Loucy (cell line): Measurements from ENCODE around the gene RUNX1.

Experiments used
- H2AFZ ChIP-seq: fragments of 200-600 bp; sonication (generic); 2 replicates; pipeline ENCODE4 v1.6.0; 2016; ENCODE audit warnings: antibody characterized with exemption, mild to moderate bottlenecking, low read length, moderate library complexity
- H3F3A ChIP-seq: fragments of 200-600 bp; 2 replicates; pipeline ENCODE4 v1.6.0; 2016; ENCODE audit warnings: antibody characterized with exemption, low read depth, mild to moderate bottlenecking
- H3K27me3 ChIP-seq: fragments of 200-600 bp; sonication (generic); 2 replicates; pipeline ENCODE4 v1.6.1; 2014; ENCODE audit warnings: low read length, mild to moderate bottlenecking; ENCODE audit not compliant: insufficient read depth, poor library complexity, severe bottlenecking
- H3K36me3 ChIP-seq: fragments of 200-600 bp; sonication (generic); 2 replicates; pipeline ENCODE4 v1.6.1; 2016; ENCODE audit warnings: low read length; ENCODE audit not compliant: insufficient read depth
- H3K4me1 ChIP-seq: fragments of 200-600 bp; sonication (generic); 2 replicates; pipeline ENCODE4 v1.5.1; 2014; ENCODE audit warnings: low read length, mild to moderate bottlenecking; ENCODE audit not compliant: insufficient read depth, poor library complexity, severe bottlenecking
- H3K4me2 ChIP-seq: fragments of 200-600 bp; sonication (generic); 2 replicates; pipeline ENCODE4 v1.6.0; 2014; ENCODE audit warnings: antibody characterized with exemption, low read length, low read depth, mild to moderate bottlenecking; ENCODE audit not compliant: poor library complexity, severe bottlenecking
- H3K4me3 ChIP-seq: fragments of 200-600 bp; sonication (generic); 2 replicates; pipeline ENCODE4 v1.5.1; 2014; ENCODE audit warnings: low read length, mild to moderate bottlenecking, mixed read lengths; ENCODE audit not compliant: poor library complexity, severe bottlenecking
- H3K79me2 ChIP-seq: fragments of 200-600 bp; sonication (generic); 2 replicates; pipeline ENCODE4 v1.6.1; 2014; ENCODE audit warnings: low read length; ENCODE audit not compliant: insufficient read depth
- H3K9ac ChIP-seq: fragments of 200-600 bp; sonication (generic); 2 replicates; pipeline ENCODE4 v1.6.0; 2014; ENCODE audit warnings: mild to moderate bottlenecking, low read depth, low read length, moderate library complexity; ENCODE audit not compliant: poor library complexity, severe bottlenecking
- H3K9me2 ChIP-seq: fragments of 200-600 bp; sonication (generic); replicated peaks from 2 replicates; pipeline ENCODE4 v1.6.1; 2016; ENCODE audit warnings: low read depth, low read length, mixed read lengths
- H3K9me3 ChIP-seq: fragments of 200-600 bp; sonication (generic); 2 replicates; pipeline ENCODE4 v1.6.1; 2014; ENCODE audit warnings: mild to moderate bottlenecking, antibody characterized with exemption, low read length, low read depth; ENCODE audit not compliant: insufficient read depth
- H4K20me1 ChIP-seq: fragments of 200-600 bp; sonication (generic); 2 replicates; pipeline ENCODE4 v1.6.0; 2014; ENCODE audit warnings: antibody characterized with exemption, low read length, mild to moderate bottlenecking; ENCODE audit not compliant: insufficient read depth, poor library complexity, severe bottlenecking
- CTCF ChIP-seq: fragments of 200-600 bp; sonication (generic); conservative IDR thresholded peaks from 2 replicates; pipeline ENCODE4 v1.5.1; 2014; ENCODE audit warnings: mild to moderate bottlenecking, antibody characterized with exemption, low read length
- EZH2phosphoT487 ChIP-seq: fragments of 200-600 bp; IDR thresholded peaks from 2 replicates; pipeline ENCODE4 v1.6.1; 2018; ENCODE audit warnings: antibody characterized with exemption, mild to moderate bottlenecking, moderate library complexity, borderline replicate concordance

The RUNX1 gene

DNA sequence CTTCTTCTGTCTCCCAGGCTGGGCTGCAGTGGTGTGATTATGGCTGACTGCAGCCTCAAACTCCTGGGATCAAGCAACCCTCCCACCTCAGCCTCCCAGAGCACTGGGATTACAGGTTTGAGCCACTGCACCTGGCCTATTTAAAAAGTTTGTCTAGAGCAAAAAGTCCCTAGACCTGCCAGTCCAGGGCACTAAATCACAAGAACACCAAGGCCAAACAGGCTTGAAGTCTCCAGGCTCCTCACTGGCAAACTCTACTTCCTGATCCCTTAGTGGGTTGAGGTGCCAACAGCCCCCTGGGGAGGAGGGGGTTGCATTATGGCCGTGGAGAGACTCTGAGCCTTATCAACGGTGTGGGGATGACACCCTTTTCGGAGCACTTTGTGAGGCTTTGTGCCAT is 304.3 kb downstream of the RUNX1 start:
- H3K4me2 ChIP-seq: no peak overlapping the region

GRCh38 chr21:34743831-34744230 is 305.3 kb downstream of the RUNX1 start:
- Histone ChIP-seq H4K20me1 (no peaks in the 10 kb centered on the region), H3K36me3 (no peaks in the 10 kb centered on the region), H3F3A (no peaks in the 10 kb centered on the region), H2AFZ (no peak overlapping the region), H3K4me1 (no peaks in the 10 kb centered on the region), H3K27me3 (no peaks in the 10 kb centered on the region), H3K9me3 (no peaks in the 10 kb centered on the region), H3K9ac (no peak overlapping the region), H3K9me2 (no peaks in the 10 kb centered on the region), H3K79me2 (no peaks in the 10 kb centered on the region), H3K4me2 (no peak overlapping the region), H3K4me3 (no peak overlapping the region)
- no peak for TF ChIP-seq EZH2phosphoT487

More for the DNA sequence above, 304.3 kb downstream of the RUNX1 start:
- H3K9ac ChIP-seq: no peak overlapping the region
- no peaks in the 10 kb centered on the region for H3K9me2 ChIP-seq
- no peak for TF ChIP-seq CTCF
- no peak for TF ChIP-seq EZH2phosphoT487
- no peaks in the 10 kb centered on the region for H3K4me1 ChIP-seq
- no peaks in the 10 kb centered on the region for H4K20me1 ChIP-seq
- no peak overlapping the region for H3K4me3 ChIP-seq
- H2AFZ ChIP-seq: no peak overlapping the region
- H3K9me3 ChIP-seq: no peaks in the 10 kb centered on the region
- H3K79me2 ChIP-seq: no peaks in the 10 kb centered on the region
- H3K27me3 ChIP-seq: no peaks in the 10 kb centered on the region
- H3F3A ChIP-seq: no peaks in the 10 kb centered on the region
- no peaks in the 10 kb centered on the region for H3K36me3 ChIP-seq

GRCh38 chr21:34743285-34743684 is 305.8 kb downstream of the RUNX1 start:
- Histone ChIP-seq H3K27me3 (no peaks in the 10 kb centered on the region), H3K79me2 (no peaks in the 10 kb centered on the region), H3K4me3 (no peak overlapping the region), H3K4me1 (no peaks in the 10 kb centered on the region), H3K9ac (no peak overlapping the region), H4K20me1 (no peaks in the 10 kb centered on the region), H3F3A (no peaks in the 10 kb centered on the region), H3K9me3 (no peaks in the 10 kb centered on the region), H3K9me2 (no peaks in the 10 kb centered on the region), H2AFZ (no peak overlapping the region), H3K4me2 (no peak overlapping the region), H3K36me3 (no peaks in the 10 kb centered on the region)
- TF ChIP-seq EZH2phosphoT487: no peak
- no peak for TF ChIP-seq CTCF

DNA sequence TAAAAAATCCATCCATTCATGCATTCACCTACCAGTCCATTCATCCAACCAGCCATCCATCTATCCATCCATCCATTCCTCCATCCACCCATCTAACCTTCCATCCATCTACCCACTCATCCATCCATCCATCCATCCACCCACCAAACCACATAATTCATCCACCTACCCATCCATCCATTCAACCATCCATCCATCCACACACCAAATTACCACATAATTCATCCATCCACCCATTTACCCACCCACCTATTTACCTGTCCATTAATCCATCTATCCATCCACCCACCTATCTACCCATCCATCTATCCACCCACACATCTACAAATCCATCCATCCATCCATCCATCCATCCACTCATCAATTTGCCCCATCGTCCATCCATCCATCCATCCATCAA is 308.9 kb downstream of the RUNX1 start:
- H2AFZ ChIP-seq: no peak overlapping the region
- no peak overlapping the region for H3K4me2 ChIP-seq
- no peaks in the 10 kb centered on the region for H3K36me3 ChIP-seq
- H4K20me1 ChIP-seq: no peaks in the 10 kb centered on the region
- H3K9ac ChIP-seq: no peak overlapping the region
- TF ChIP-seq EZH2phosphoT487 (no peak), CTCF (no peak)
- H3F3A ChIP-seq: no peaks in the 10 kb centered on the region
- no peaks in the 10 kb centered on the region for H3K4me1 ChIP-seq
- no peaks in the 10 kb centered on the region for H3K9me3 ChIP-seq
- H3K27me3 ChIP-seq: no peaks in the 10 kb centered on the region
- no peaks in the 10 kb centered on the region for H3K9me2 ChIP-seq
- H3K79me2 ChIP-seq: no peaks in the 10 kb centered on the region
- no peak overlapping the region for H3K4me3 ChIP-seq
